ENCODE measurements around the gene PTPN9. TPM values are rescaled to one million over a fixed set of nuclear protein-coding genes. Genes with fewer than 3 reads are reported as not detected.

Gene PTPN9
- total and polyA plus RNA-seq, 2 of the 4 experiments (the other 2 are of a cell fraction) = 26.5 to 38.9 TPM

DNA sequence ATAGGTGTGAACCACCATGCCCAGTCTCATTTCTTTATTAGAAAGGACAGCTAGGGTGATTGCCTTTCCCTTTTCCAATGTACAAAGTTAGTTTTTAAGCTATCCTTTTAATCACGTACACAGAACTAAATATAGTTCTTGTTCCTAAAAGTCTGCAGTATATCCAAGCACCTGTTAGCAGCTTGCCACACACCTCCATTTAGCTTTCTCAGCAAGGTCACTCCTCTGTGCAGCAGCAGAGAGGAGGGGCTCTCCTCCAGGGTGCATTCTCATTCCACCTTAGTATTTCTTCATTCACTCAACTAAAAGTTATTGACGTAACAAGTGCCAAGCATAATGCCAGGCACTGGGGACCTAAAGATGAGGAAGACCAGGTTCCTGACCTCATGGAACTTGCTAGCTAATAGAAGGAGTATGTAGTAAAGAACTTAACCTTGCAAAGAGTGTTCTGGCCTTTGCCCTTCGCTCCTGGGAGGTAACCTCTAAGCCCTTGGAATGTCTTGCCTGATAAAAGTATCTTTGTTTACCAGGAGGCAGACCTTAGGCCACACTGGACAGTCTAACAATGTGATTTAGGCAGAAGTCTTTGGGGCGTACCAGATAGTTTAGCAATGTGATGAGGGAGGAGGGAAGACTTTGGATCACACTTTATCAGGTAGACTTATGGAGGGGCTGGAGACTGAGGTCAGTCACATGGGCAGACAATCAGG, 12.7 kb upstream of the PTPN9 start:
- no peak overlapping the region for H3K4me2 ChIP-seq (ENCODE audit: low read depth, low read length)
- no peak overlapping the region for H4K5ac ChIP-seq (ENCODE audit: low read depth, low read length)
- BruUV-seq (replicated peaks) = no TSS peak
- H3K4ac ChIP-seq (ENCODE audit: low read depth, low read length) = no peak overlapping the region
- peaks cover 19% of the 10 kb centered on the region for H3K36me3 ChIP-seq (ENCODE audit: control insufficient read depth, insufficient read depth, low read length)
- ATAC-seq (ENCODE audit: low read depth) (no peak), DNase-seq (no peak)
- no peak overlapping the region for H4K91ac ChIP-seq (ENCODE audit: insufficient read depth, low read depth, low read length)
- WGBS, 2 experiments (ENCODE audit: extremely low coverage in 2 of 2, insufficient read length in 1 of 2) = no CpG with 5 or more reads among the region's 4 CpGs
- H4K8ac ChIP-seq (ENCODE audit: low read depth in 2 of 2, low read length in 2 of 2) = no peak overlapping the region
- intact Hi-C loops (cut with micrococcal nuclease) = no loop called here
- no peak overlapping the region for H3K9ac ChIP-seq (ENCODE audit: low read depth, low read length)
- H2AFZ ChIP-seq (replicated peaks; ENCODE audit: low read length, poor library complexity) = no peak overlapping the region
- no peak overlapping the region for H2BK5ac ChIP-seq (ENCODE audit: low read depth, low read length, poor library complexity, severe bottlenecking)
- no peaks in the 10 kb centered on the region for H3K9me3 ChIP-seq (ENCODE audit: control insufficient read depth, insufficient read depth, low read length)
- H3K9me1 ChIP-seq (ENCODE audit: insufficient read depth, low read length) = no peaks in the 10 kb centered on the region
- TF ChIP-seq USF2 (IDR thresholded peaks at IDR 0.05; ENCODE audit: low read depth, low read length) (no peak), MAFK (IDR thresholded peaks at IDR 0.05; ENCODE audit: low read depth, low read length) (no peak)
- no peak overlapping the region for H3K14ac ChIP-seq (replicated peaks; ENCODE audit: low read depth, low read length)
- H2AK5ac ChIP-seq (ENCODE audit: low read depth, low read length) = no peak overlapping the region
- no peak overlapping the region for H2BK20ac ChIP-seq (ENCODE audit: low read depth, low read length)
- no peak overlapping the region for H3K4me3 ChIP-seq (ENCODE audit: insufficient read depth, low read depth, low read length)
- no peak overlapping the region for H3K56ac ChIP-seq (ENCODE audit: extremely low read depth, insufficient read depth, low read length)
- no peak overlapping the region for H3K18ac ChIP-seq (ENCODE audit: low read depth, low read length)
- peaks cover 0 to 4% of the 10 kb centered on the region in 2 experiments; a peak in 1 of 4 replicates for H3K79me1 ChIP-seq (ENCODE audit: low read depth in 1 of 2, low read length in 2 of 2)
- H3K23ac ChIP-seq (ENCODE audit: low read depth, low read length) = no peak overlapping the region
- no peak overlapping the region for H2AK9ac ChIP-seq (replicated peaks; ENCODE audit: low read depth, low read length, poor library complexity)
- no peaks in the 10 kb centered on the region for H4K20me1 ChIP-seq (ENCODE audit: insufficient read depth, low read length)
- ChIA-PET CTCF (interaction anchor here (1.1 kb wide), 1 partner anchor 58 kb away, joined by 4 read pairs; no protein-coding TSS in a partner anchor), POLR2A (ENCODE audit: unreplicated experiment) (no interaction called here)
- in situ Hi-C loops (cut with MboI; ENCODE audit: low sequenced_read_pairs) = no loop called here
- dilution Hi-C loops (cut with HindIII; ENCODE audit: low sequenced_read_pairs, unreplicated experiment) = no loop called here
- H2BK15ac ChIP-seq (ENCODE audit: low read depth, low read length) = no peak overlapping the region
- H3K4me1 ChIP-seq (ENCODE audit: control insufficient read depth, insufficient read depth, low read length) = no peaks in the 10 kb centered on the region
- no peaks in the 10 kb centered on the region for H3K27me3 ChIP-seq (ENCODE audit: control insufficient read depth, insufficient read depth, low read length)
- no peak overlapping the region for H2BK120ac ChIP-seq (ENCODE audit: low read depth, low read length)
- H3K27ac ChIP-seq (ENCODE audit: insufficient read depth, low read length) = no peak overlapping the region
